GM12878 (cell line): ENCODE data around the gene FALEC. TPM values are rescaled to one million over a fixed set of nuclear protein-coding genes. Genes with fewer than 3 reads are reported as not detected.

Source experiments
- GATAD2B ChIP-seq: fragments of 450-650 bp; conservative IDR thresholded peaks from 2 replicates; pipeline ENCODE4 v1.6.1; 2017; ENCODE audit warnings: low read depth, mild to moderate bottlenecking, moderate library complexity
- HSF1 ChIP-seq: fragments of 150-350 bp; IDR thresholded peaks from 2 replicates; pipeline ENCODE4 v1.6.1; 2014; ENCODE audit warnings: mild to moderate bottlenecking, low read depth, low read length
- IKZF1 ChIP-seq: fragments of 450-650 bp; conservative IDR thresholded peaks from 2 replicates; pipeline ENCODE4 v1.6.1; 2017; ENCODE audit warnings: antibody characterized with exemption, mild to moderate bottlenecking
- KLF5 ChIP-seq: fragments of 450-650 bp; IDR thresholded peaks from 2 replicates; pipeline ENCODE4 v1.6.1; 2014; ENCODE audit warnings: mild to moderate bottlenecking; ENCODE audit not compliant: partially characterized antibody
- MTA3 ChIP-seq: IDR thresholded peaks from 2 replicates; pipeline ENCODE4 v1.6.1; 2012; ENCODE audit warnings: low read length, inconsistent platforms, borderline replicate concordance
- MXI1 ChIP-seq: fragments of 150-350 bp; IDR thresholded peaks from 2 replicates; pipeline ENCODE4 v1.6.1; 2011; ENCODE audit warnings: low read depth, mild to moderate bottlenecking, inconsistent platforms, low read length, improper control_type of control experiment
- NKRF ChIP-seq: fragments of 450-650 bp; conservative IDR thresholded peaks from 2 replicates; pipeline ENCODE4 v1.6.1; 2017; ENCODE audit warnings: mild to moderate bottlenecking, moderate library complexity
- RB1 ChIP-seq: fragments of 450-650 bp; formaldehyde crosslinking; IDR thresholded peaks from 2 replicates; pipeline ENCODE4 v1.6.1; 2017; ENCODE audit warnings: mild to moderate bottlenecking, borderline replicate concordance
- SRF ChIP-seq, 2 experiments: IDR thresholded peaks; 2 replicates each; pipeline ENCODE4 v1.6.1; 2011; ENCODE audit warnings: low read depth in 2 of 2, low read length in 2 of 2, mild to moderate bottlenecking in 1 of 2, moderate library complexity in 1 of 2
- STAT3 ChIP-seq: IDR thresholded peaks from 2 replicates; pipeline ENCODE4 v1.6.1; 2011; ENCODE audit warnings: low read depth, low read length, improper control_type of control experiment
- SUZ12 ChIP-seq: fragments of 200-600 bp; sonication (generic); IDR thresholded peaks from one replicate; pipeline ENCODE4 v1.6.1; 2018; ENCODE audit warnings: antibody characterized with exemption, mild to moderate bottlenecking; ENCODE audit not compliant: unreplicated experiment
- TAF1 ChIP-seq: IDR thresholded peaks from 2 replicates; pipeline ENCODE4 v1.6.1; 2011; ENCODE audit warnings: mild to moderate bottlenecking, low read depth, low read length, borderline replicate concordance
- ZBTB4 ChIP-seq: fragments of 450-650 bp; formaldehyde crosslinking; IDR thresholded peaks from 2 replicates; pipeline ENCODE4 v1.4.0; 2022; ENCODE audit warnings: mild to moderate bottlenecking, moderate library complexity
- ZNF384 ChIP-seq: IDR thresholded peaks from 2 replicates; pipeline ENCODE4 v1.6.1; 2012; ENCODE audit warnings: low read depth, mild to moderate bottlenecking, low read length, improper control_type of control experiment, borderline replicate concordance
- ZSCAN29 ChIP-seq: fragments of 450-650 bp; IDR thresholded peaks from 2 replicates; pipeline ENCODE4 v1.6.1; 2017; ENCODE audit warnings: mild to moderate bottlenecking, moderate library complexity
- polyA plus RNA-seq, 11 experiments: library from polyadenylated mRNA; depleted of rRNA in 4 of 11; unstranded in 6 of 11; stranded (reverse) in 5 of 11; fragments of >200 nt; fragmentation: Nextera tagmentation in 4 of 11; fragmentation: Illumina TruSeq in 1 of 11; extraction: Ambion mirVana in 4 of 11; extraction: Trizol in 1 of 11; gene quantifications; 1 replicate in 1 of 11; 2 replicates in 10 of 11; pipeline versions ENCODE4 v1.2.1 to v1.2.3, GENCODE V29; 2011 to 2016; ENCODE audit warnings: inconsistent platforms in 2 of 11, missing spikeins in 2 of 11, low read depth in 1 of 11
- total RNA-seq, 4 experiments: library from RNA; depleted of rRNA in 3 of 4; stranded (reverse); fragments of >200 nt in 3 of 4; fragmentation: Illumina TruSeq in 1 of 4; extraction: Trizol in 1 of 4; gene quantifications; 2 replicates each; pipeline versions ENCODE4 v1.2.1 to v1.2.3, GENCODE V29; 2013 to 2021
- TF ChIP-seq, protein P1 (sequence below): fragments of 450-650 bp; IDR thresholded peaks from 2 replicates; pipeline ENCODE4 v1.6.1; 2014; ENCODE audit warnings: mild to moderate bottlenecking
- TF ChIP-seq, protein P2 (sequence below): fragments of 450-650 bp; IDR thresholded peaks from 2 replicates; pipeline ENCODE4 v1.6.1; 2016; ENCODE audit warnings: mild to moderate bottlenecking

FALEC gene
- total and polyA plus RNA-seq, 10 of the 15 experiments (the other 5 are each of a cell fraction or from before 2014, with no cell fraction given), result 0.21 to 0.71 (median 0.32) TPM; not detected in 3

DNA sequence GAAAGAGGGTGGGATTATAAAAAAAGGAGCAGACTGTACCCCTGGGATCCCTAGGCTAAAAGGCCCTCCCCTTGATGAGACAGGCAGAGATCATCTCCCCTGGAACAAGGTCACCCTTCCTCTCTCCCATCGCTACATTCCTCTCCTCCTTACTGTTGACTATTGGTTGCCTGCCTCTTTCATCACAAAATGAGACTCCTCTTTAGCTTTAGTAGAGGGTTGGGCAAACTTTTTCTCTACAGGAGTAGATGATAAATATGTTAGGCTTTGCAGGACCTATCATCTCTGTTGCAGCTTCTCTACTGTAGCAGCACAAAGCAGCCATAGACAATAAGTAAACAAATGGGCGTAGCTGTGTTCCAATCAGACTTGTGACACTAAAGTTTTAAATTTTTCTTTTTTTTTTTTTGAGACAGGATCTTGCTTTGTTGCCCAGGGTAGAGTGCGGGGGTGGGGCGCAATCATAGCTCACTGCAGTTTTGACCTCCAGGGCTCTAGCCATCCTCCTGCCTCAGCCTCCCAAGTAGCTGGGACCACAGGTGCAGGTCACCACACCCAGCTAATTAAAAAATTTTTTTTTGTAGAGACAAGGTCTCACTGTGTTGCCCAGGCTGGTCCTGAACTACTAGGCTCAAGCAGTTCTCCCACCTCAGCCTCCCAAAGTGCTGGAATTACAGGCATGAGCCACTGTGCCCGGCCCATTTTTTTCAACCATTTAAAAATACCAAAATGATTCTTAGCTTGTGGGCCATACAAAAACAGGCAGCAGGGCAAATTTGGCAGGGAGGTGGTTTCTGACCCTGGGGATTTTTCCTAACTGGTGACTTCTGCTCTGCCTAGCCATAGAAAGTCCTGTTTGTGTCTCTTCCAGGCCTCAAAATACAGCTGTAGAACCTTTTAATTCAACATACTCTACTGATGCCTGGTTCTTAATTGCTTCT lies 48.8 kb downstream of the FALEC start (continued):
- TF ChIP-seq, protein P1, sequence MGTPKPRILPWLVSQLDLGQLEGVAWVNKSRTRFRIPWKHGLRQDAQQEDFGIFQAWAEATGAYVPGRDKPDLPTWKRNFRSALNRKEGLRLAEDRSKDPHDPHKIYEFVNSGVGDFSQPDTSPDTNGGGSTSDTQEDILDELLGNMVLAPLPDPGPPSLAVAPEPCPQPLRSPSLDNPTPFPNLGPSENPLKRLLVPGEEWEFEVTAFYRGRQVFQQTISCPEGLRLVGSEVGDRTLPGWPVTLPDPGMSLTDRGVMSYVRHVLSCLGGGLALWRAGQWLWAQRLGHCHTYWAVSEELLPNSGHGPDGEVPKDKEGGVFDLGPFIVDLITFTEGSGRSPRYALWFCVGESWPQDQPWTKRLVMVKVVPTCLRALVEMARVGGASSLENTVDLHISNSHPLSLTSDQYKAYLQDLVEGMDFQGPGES, result no peak
- TF ChIP-seq NKRF, result no peak
- peak; percentile 4; the same call in 1 of the 2 replicates for TF ChIP-seq ZNF384
- no peak for TF ChIP-seq STAT3
- peak; percentile 26 for TF ChIP-seq IKZF1
- no peak for TF ChIP-seq SUZ12
- TF ChIP-seq, protein P2, sequence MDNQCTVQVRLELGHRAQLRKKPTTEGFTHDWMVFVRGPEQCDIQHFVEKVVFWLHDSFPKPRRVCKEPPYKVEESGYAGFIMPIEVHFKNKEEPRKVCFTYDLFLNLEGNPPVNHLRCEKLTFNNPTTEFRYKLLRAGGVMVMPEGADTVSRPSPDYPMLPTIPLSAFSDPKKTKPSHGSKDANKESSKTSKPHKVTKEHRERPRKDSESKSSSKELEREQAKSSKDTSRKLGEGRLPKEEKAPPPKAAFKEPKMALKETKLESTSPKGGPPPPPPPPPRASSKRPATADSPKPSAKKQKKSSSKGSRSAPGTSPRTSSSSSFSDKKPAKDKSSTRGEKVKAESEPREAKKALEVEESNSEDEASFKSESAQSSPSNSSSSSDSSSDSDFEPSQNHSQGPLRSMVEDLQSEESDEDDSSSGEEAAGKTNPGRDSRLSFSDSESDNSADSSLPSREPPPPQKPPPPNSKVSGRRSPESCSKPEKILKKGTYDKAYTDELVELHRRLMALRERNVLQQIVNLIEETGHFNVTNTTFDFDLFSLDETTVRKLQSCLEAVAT, result no peak
- TF ChIP-seq GATAD2B, result no peak
- no peak for TF ChIP-seq RB1
- TF ChIP-seq TAF1, result no peak
- no peak for TF ChIP-seq HSF1
- no peak for TF ChIP-seq SRF (IDR thresholded peaks at IDR 0.05; ENCODE audit: low read depth in 2 of 2, low read length in 2 of 2)
- no peak for TF ChIP-seq MXI1
- no peak for TF ChIP-seq MTA3
- no peak for TF ChIP-seq ZBTB4
- TF ChIP-seq KLF5, result no peak
- no peak for TF ChIP-seq ZSCAN29
